Keratinocyte (primary cell): ENCODE measurements around the gene EDA. TPM values are rescaled to one million over a fixed set of nuclear protein-coding genes. Genes with fewer than 3 reads are reported as not detected.

Experiments
- DNase-seq: peaks from one replicate; pipeline ENCODE4 v3.0.0-alpha.2; 2011; ENCODE audit warnings: low read depth, missing footprints, low spot score
- FAIRE-seq: peaks from 2 replicates; lab custom pipeline; 2011; peaks lifted over from hg19 to GRCh38; lab: Jason Lieb, UNC
- H2AFZ ChIP-seq: 2 replicates; pipeline ENCODE4 v1.6.0; 2012; ENCODE audit warnings: low read length, control low read depth, inconsistent platforms; ENCODE audit not compliant: control insufficient read depth
- H3K27ac ChIP-seq: 2 replicates; pipeline ENCODE4 v1.5.1; 2011; ENCODE audit warnings: low read length; ENCODE audit not compliant: control insufficient read depth, insufficient read depth
- H3K27me3 ChIP-seq: 3 replicates; pipeline ENCODE4 v1.6.0; 2011; ENCODE audit warnings: low read length; ENCODE audit not compliant: control insufficient read depth, insufficient read depth; ENCODE audit errors: extremely low read depth
- H3K36me3 ChIP-seq, 2 experiments: 2 replicates in 1 of 2; 3 replicates in 1 of 2; pipeline ENCODE4 v1.5.1; 2011; ENCODE audit warnings: low read length in 2 of 2, mild to moderate bottlenecking in 1 of 2; ENCODE audit not compliant: control insufficient read depth in 2 of 2, insufficient read depth in 2 of 2; ENCODE audit errors: extremely low read depth in 1 of 2
- H3K4me1 ChIP-seq: 3 replicates; pipeline ENCODE4 v1.5.1; 2011; ENCODE audit warnings: low read length; ENCODE audit not compliant: control insufficient read depth, insufficient read depth; ENCODE audit errors: extremely low read depth
- H3K4me2 ChIP-seq: 3 replicates; pipeline ENCODE4 v1.6.0; 2011; ENCODE audit warnings: low read depth, low read length; ENCODE audit not compliant: control insufficient read depth, insufficient read depth; ENCODE audit errors: extremely low read depth
- H3K4me3 ChIP-seq, 3 experiments: fragments of 200-600 bp in 1 of 3; sonication (generic) in 1 of 3; 2 replicates in 2 of 3; 3 replicates in 1 of 3; pipeline ENCODE4 v1.5.1; 2011 to 2016; ENCODE audit warnings: low read length in 3 of 3, mild to moderate bottlenecking in 3 of 3, control low read depth in 2 of 3, inconsistent platforms in 1 of 3, low read depth in 1 of 3, mixed read lengths in 1 of 3, mixed run types in 1 of 3, moderate library complexity in 1 of 3; ENCODE audit not compliant: control insufficient read depth in 2 of 3, insufficient read depth in 2 of 3; ENCODE audit errors: extremely low read depth in 1 of 3
- H3K79me2 ChIP-seq: 2 replicates; pipeline ENCODE4 v1.6.0; 2012; ENCODE audit warnings: low read length; ENCODE audit not compliant: control insufficient read depth, insufficient read depth
- H3K9ac ChIP-seq: 3 replicates; pipeline ENCODE4 v1.6.0; 2011; ENCODE audit warnings: low read length; ENCODE audit not compliant: control insufficient read depth, insufficient read depth; ENCODE audit errors: extremely low read depth
- H3K9me1 ChIP-seq: 3 replicates; pipeline ENCODE4 v1.6.0; 2011; ENCODE audit warnings: low read length; ENCODE audit not compliant: control insufficient read depth, insufficient read depth; ENCODE audit errors: extremely low read depth
- H3K9me3 ChIP-seq: 2 replicates; pipeline ENCODE4 v1.5.1; 2012; ENCODE audit warnings: low read depth, low read length; ENCODE audit not compliant: control insufficient read depth
- H4K20me1 ChIP-seq: 3 replicates; pipeline ENCODE4 v1.6.0; 2011; ENCODE audit warnings: low read length; ENCODE audit not compliant: control insufficient read depth, insufficient read depth; ENCODE audit errors: extremely low read depth
- CTCF ChIP-seq, 3 experiments: IDR thresholded peaks in 1 of 3; conservative IDR thresholded peaks in 1 of 3; optimal IDR thresholded peaks in 1 of 3; 2 replicates in 2 of 3; 3 replicates in 1 of 3; pipeline versions ENCODE3 to v1.5.1; 2011; ENCODE audit warnings: low read length in 3 of 3, mild to moderate bottlenecking in 3 of 3, moderate library complexity in 2 of 3, control low read depth in 1 of 3, inconsistent platforms in 1 of 3; ENCODE audit not compliant: insufficient read depth in 2 of 3; ENCODE audit errors: extremely low read depth in 1 of 3
- EZH2 ChIP-seq: IDR thresholded peaks from one replicate; pipeline ENCODE4 v1.6.1; 2012; ENCODE audit warnings: inconsistent platforms, mild to moderate bottlenecking, low read length, moderate library complexity
- dilution Hi-C: fragments of 300-500 bp; cut with MboI; formaldehyde crosslinking; loops from one replicate; pipeline ENCODE4 v1.7.0; 2020; ENCODE audit warnings: low sequenced_read_pairs; ENCODE audit not compliant: extremely low pct_ligation_motif_present
- polyA plus RNA-seq, 5 experiments: library from polyadenylated mRNA; depleted of rRNA in 3 of 5; stranded (reverse) in 3 of 5; stranded (forward) in 1 of 5; unstranded in 1 of 5; fragments of >200 nt; gene quantifications; 1 replicate in 1 of 5; 2 replicates in 3 of 5; 3 replicates in 1 of 5; pipeline versions ENCODE4 v1.2.1 to v1.2.3, GENCODE V29; 2011 to 2012; ENCODE audit warnings: missing spikeins in 2 of 5, low read depth in 1 of 5, low replicate concordance in 1 of 5

The EDA gene
- polyA plus RNA-seq, 1 donor (not counting 4 experiments of a cell fraction or from before 2014, with no cell fraction given) = 0.75 TPM

- TF ChIP-seq CTCF (optimal IDR thresholded peaks at IDR 0.05 in 1 of 3, IDR thresholded peaks at IDR 0.05 in 1 of 3, conservative IDR thresholded peaks at IDR 0.05 in 1 of 3; ENCODE audit: extremely low read depth in 1 of 3, insufficient read depth in 2 of 3, low read length in 3 of 3) = no peak
- TF ChIP-seq EZH2 = no peak
- DNase-seq (no peak), FAIRE-seq (no peak)
These were observed 54.2 kb downstream of the EDA start for GRCh38 chrX:69670001-69670555.

GRCh38 chrX:69674891-69675290, 59.0 kb downstream of the EDA start:
- dilution Hi-C loops = no loop called here
- TF ChIP-seq EZH2 (no peak), CTCF (optimal IDR thresholded peaks at IDR 0.05 in 1 of 3, IDR thresholded peaks at IDR 0.05 in 1 of 3, conservative IDR thresholded peaks at IDR 0.05 in 1 of 3; ENCODE audit: extremely low read depth in 1 of 3, insufficient read depth in 2 of 3, low read length in 3 of 3) (no peak)
- Histone ChIP-seq H3K4me2 (no peak overlapping the region), H2AFZ (no peak overlapping the region), H3K9me1 (no peaks in the 10 kb centered on the region), H3K9ac (no peak overlapping the region), H4K20me1 (no peaks in the 10 kb centered on the region), H3K79me2 (no peaks in the 10 kb centered on the region), H3K9me3 (no peaks in the 10 kb centered on the region), H3K27me3 (no peaks in the 10 kb centered on the region), H3K4me3 (no peak overlapping the region), H3K36me3 (no peaks in the 10 kb centered on the region), H3K4me1 (no peaks in the 10 kb centered on the region), H3K27ac (no peak overlapping the region)
- FAIRE-seq = no peak
- DNase-seq = no peak

More at GRCh38 chrX:69670001-69670555, 54.2 kb downstream of the EDA start:
- dilution Hi-C loops = no loop called here
- no peak overlapping the region for H3K4me2 ChIP-seq
- no peaks in the 10 kb centered on the region for H3K79me2 ChIP-seq
- no peak overlapping the region for H3K9ac ChIP-seq
- H4K20me1 ChIP-seq = no peaks in the 10 kb centered on the region
- no peaks in the 10 kb centered on the region for H3K36me3 ChIP-seq
- H3K27me3 ChIP-seq = no peaks in the 10 kb centered on the region
- no peaks in the 10 kb centered on the region for H3K4me1 ChIP-seq
- no peak overlapping the region for H2AFZ ChIP-seq
- no peaks in the 10 kb centered on the region for H3K9me3 ChIP-seq
- H3K4me3 ChIP-seq = no peak overlapping the region
- no peak overlapping the region for H3K27ac ChIP-seq
- H3K9me1 ChIP-seq = no peaks in the 10 kb centered on the region
